HAP-1 (cell line): ENCODE data around the gene CDH1.
"Not testable (repeated sequence)": the region's sequence is repeated elsewhere in the genome, so short reads cannot be mapped to it uniquely, and the experiment has no call there.

Experiments
- DNase-seq, 2 experiments: peaks; one replicate each; pipeline ENCODE4 v3.0.0-alpha.2; 2016 to 2020; ENCODE audit warnings: low spot score in 2 of 2
- H3K27me3 ChIP-seq: fragments of 250-450 bp; sonication (Bioruptor Pico); 2 replicates; pipeline ENCODE4 v1.5.1; 2020; ENCODE audit warnings: low read depth, mild to moderate bottlenecking, moderate library complexity
- H3K36me3 ChIP-seq: fragments of 250-450 bp; sonication (Bioruptor Pico); replicated peaks from 2 replicates; pipeline ENCODE4 v1.5.1; 2020; ENCODE audit warnings: mild to moderate bottlenecking
- H3K4me1 ChIP-seq: fragments of 250-450 bp; sonication (Bioruptor Pico); 2 replicates; pipeline ENCODE4 v1.5.1; 2020; ENCODE audit warnings: mild to moderate bottlenecking
- H3K4me3 ChIP-seq: fragments of 250-450 bp; sonication (Bioruptor Pico); 2 replicates; pipeline ENCODE4 v1.5.1; 2020; ENCODE audit warnings: mild to moderate bottlenecking, moderate library complexity
- H3K9me3 ChIP-seq: fragments of 250-450 bp; sonication (Bioruptor Pico); 2 replicates; pipeline ENCODE4 v1.5.1; 2020; ENCODE audit warnings: mild to moderate bottlenecking, moderate library complexity
- in situ Hi-C: fragments of 300-500 bp; cut with MboI; formaldehyde crosslinking; loops from 3 replicates; pipeline ENCODE4 v1.14.3; 2020; ENCODE audit warnings: low sequenced_read_pairs, inconsistent platforms, mixed read lengths

Gene CDH1

GRCh38 chr16:68781784-68782183 lies 44.7 kb downstream of the CDH1 start:
- Histone ChIP-seq H3K36me3 (no peaks in the 10 kb centered on the region), H3K27me3 (no peaks in the 10 kb centered on the region), H3K9me3 (no peaks in the 10 kb centered on the region), H3K4me1 (peaks cover 9% of the 10 kb centered on the region), H3K4me3 (no peak overlapping the region)
- DNase-seq = no peak
- in situ Hi-C loops = no loop called here

- in situ Hi-C loops = no loop called here
- DNase-seq = no peak
- Histone ChIP-seq H3K4me1 (peaks cover 9% of the 10 kb centered on the region), H3K9me3 (no peaks in the 10 kb centered on the region), H3K4me3 (no peak overlapping the region), H3K27me3 (no peaks in the 10 kb centered on the region), H3K36me3 (no peaks in the 10 kb centered on the region)
Measured at GRCh38 chr16:68782198-68783174, 45.4 kb downstream of the CDH1 start.

GRCh38 chr16:68784226-68784625 lies 47.1 kb downstream of the CDH1 start:
- Histone ChIP-seq H3K27me3 (no peaks in the 10 kb centered on the region), H3K4me3 (no peak overlapping the region), H3K4me1 (peaks cover 9% of the 10 kb centered on the region), H3K36me3 (no peaks in the 10 kb centered on the region), H3K9me3 (no peaks in the 10 kb centered on the region)
- DNase-seq = no peak
- in situ Hi-C loops = no loop called here

GRCh38 chr16:68784721-68785120 lies 47.6 kb downstream of the CDH1 start:
- no peak for DNase-seq
- in situ Hi-C loops = no loop called here
- no peak overlapping the region for H3K4me3 ChIP-seq
- no peaks in the 10 kb centered on the region for H3K27me3 ChIP-seq
- H3K36me3 ChIP-seq = no peaks in the 10 kb centered on the region
- H3K9me3 ChIP-seq = no peaks in the 10 kb centered on the region
- peaks cover 9% of the 10 kb centered on the region for H3K4me1 ChIP-seq

- Histone ChIP-seq H3K36me3 (no peaks in the 10 kb centered on the region), H3K27me3 (no peaks in the 10 kb centered on the region), H3K4me3 (no peak overlapping the region), H3K9me3 (no peaks in the 10 kb centered on the region), H3K4me1 (peaks cover 9% of the 10 kb centered on the region)
- in situ Hi-C loops = no loop called here
- DNase-seq = peak in 1 of 2 experiments; percentile 37
Measured at GRCh38 chr16:68785715-68786114, 48.6 kb downstream of the CDH1 start.

GRCh38 chr16:68786685-68787418 lies 49.8 kb downstream of the CDH1 start:
- peaks cover 9% of the 10 kb centered on the region for H3K4me1 ChIP-seq
- no peaks in the 10 kb centered on the region for H3K27me3 ChIP-seq
- DNase-seq = no peak
- H3K9me3 ChIP-seq = no peaks in the 10 kb centered on the region
- no peak overlapping the region for H3K4me3 ChIP-seq
- in situ Hi-C loops = no loop called here
- no peaks in the 10 kb centered on the region for H3K36me3 ChIP-seq

GRCh38 chr16:68787419-68787807 lies 50.3 kb downstream of the CDH1 start:
- H3K27me3 ChIP-seq, DNase-seq, H3K36me3 ChIP-seq, H3K4me3 ChIP-seq, H3K9me3 ChIP-seq, in situ Hi-C loops, H3K4me1 ChIP-seq: not testable (repeated sequence)

- Histone ChIP-seq H3K27me3 (no peaks in the 10 kb centered on the region), H3K4me1 (peaks cover 7% of the 10 kb centered on the region), H3K9me3 (no peaks in the 10 kb centered on the region), H3K36me3 (no peaks in the 10 kb centered on the region), H3K4me3 (no peak overlapping the region)
- DNase-seq = no peak
- in situ Hi-C loops = no loop called here
Measured at GRCh38 chr16:68790130-68790761, 53.2 kb downstream of the CDH1 start.

- Histone ChIP-seq H3K4me1 (peaks cover under 1% of the 10 kb centered on the region; the same call in 1 of the 2 replicates), H3K4me3 (no peak overlapping the region), H3K9me3 (no peaks in the 10 kb centered on the region), H3K27me3 (no peaks in the 10 kb centered on the region), H3K36me3 (no peaks in the 10 kb centered on the region)
- in situ Hi-C loops = no loop called here
- no peak for DNase-seq
Measured at GRCh38 chr16:68790944-68791343, 53.9 kb downstream of the CDH1 start.

- DNase-seq = no peak
- H3K36me3 ChIP-seq = no peaks in the 10 kb centered on the region
- no peaks in the 10 kb centered on the region for H3K9me3 ChIP-seq
- H3K4me1 ChIP-seq = no peaks in the 10 kb centered on the region
- in situ Hi-C loops = no loop called here
- no peak overlapping the region for H3K4me3 ChIP-seq
- no peaks in the 10 kb centered on the region for H3K27me3 ChIP-seq
Measured at GRCh38 chr16:68792465-68793324, 55.6 kb downstream of the CDH1 start.

GRCh38 chr16:68793401-68793857 lies 56.3 kb downstream of the CDH1 start:
- no peak overlapping the region for H3K4me3 ChIP-seq
- H3K4me1 ChIP-seq = no peaks in the 10 kb centered on the region
- DNase-seq = no peak
- in situ Hi-C loops = no loop called here
- H3K27me3 ChIP-seq = no peaks in the 10 kb centered on the region
- H3K9me3 ChIP-seq = no peaks in the 10 kb centered on the region
- no peaks in the 10 kb centered on the region for H3K36me3 ChIP-seq

GRCh38 chr16:68798398-68798797 lies 61.3 kb downstream of the CDH1 start:
- 0 out of 2 replicates have a peak, but pooled peaks cover 2% of the 10 kb centered on the region for H3K4me1 ChIP-seq
- in situ Hi-C loops = no loop called here
- no peak overlapping the region for H3K4me3 ChIP-seq
- DNase-seq = no peak
- H3K36me3 ChIP-seq = no peaks in the 10 kb centered on the region
- no peaks in the 10 kb centered on the region for H3K9me3 ChIP-seq
- H3K27me3 ChIP-seq = no peaks in the 10 kb centered on the region

- H3K9me3 ChIP-seq = no peaks in the 10 kb centered on the region
- H3K27me3 ChIP-seq = no peaks in the 10 kb centered on the region
- H3K4me1 ChIP-seq = 0 out of 2 replicates have a peak, but pooled peaks cover 2% of the 10 kb centered on the region
- DNase-seq = peak; percentile 73 to 80
- H3K36me3 ChIP-seq = no peaks in the 10 kb centered on the region
- no peak overlapping the region for H3K4me3 ChIP-seq
- in situ Hi-C loops = no loop called here
Measured at GRCh38 chr16:68800257-68800875, 63.3 kb downstream of the CDH1 start.
